K562 (cell line): ENCODE measurements around the gene MYBPHL. TPM values are rescaled to one million over a fixed set of nuclear protein-coding genes. Genes with fewer than 3 reads are reported as not detected.

Experiments used
- ASH1L ChIP-seq: fragments of 450-650 bp; IDR thresholded peaks from 2 replicates; pipeline ENCODE4 v1.6.1; 2018; ENCODE audit warnings: borderline replicate concordance, mild to moderate bottlenecking, low read depth; ENCODE audit not compliant: partially characterized antibody
- CBX8 ChIP-seq: fragments of 200-600 bp; sonication (generic); IDR thresholded peaks from 2 replicates; pipeline ENCODE4 v1.6.1; 2012; ENCODE audit warnings: borderline replicate concordance, mixed run types, low read depth, mild to moderate bottlenecking, moderate library complexity, mixed read lengths, low read length, control low read depth, inconsistent platforms; ENCODE audit not compliant: poor library complexity, severe bottlenecking; ENCODE audit errors: extremely low read depth
- CEBPG ChIP-seq, 3 experiments: fragments of 200-800 bp in 1 of 3; sonication (Bioruptor generic) in 1 of 3; sonication (generic) in 1 of 3; formaldehyde crosslinking in 1 of 3; IDR thresholded peaks in 2 of 3; conservative IDR thresholded peaks in 1 of 3; 2 replicates each; pipeline versions ENCODE4 v1.6.1 to v1.8.0; 2016 to 2022; ENCODE audit warnings: missing compliant biosample characterization in 2 of 3, missing genetic modification characterization in 2 of 3, mild to moderate bottlenecking in 1 of 3, missing genetic modification reagents in 1 of 3
- FOS ChIP-seq: IDR thresholded peaks from 3 replicates; pipeline ENCODE4 v1.6.1; 2011; ENCODE audit not compliant: insufficient read length; ENCODE audit errors: extremely low read depth
- IRF2 ChIP-seq: sonication (generic); formaldehyde crosslinking; IDR thresholded peaks from 2 replicates; pipeline ENCODE4 v1.8.1; 2022; ENCODE audit warnings: mild to moderate bottlenecking, missing genetic modification reagents
- KAT2B ChIP-seq: IDR thresholded peaks from one replicate; pipeline ENCODE4 v1.6.1; 2012; ENCODE audit warnings: low read depth, mild to moderate bottlenecking, control low read depth, inconsistent platforms, low read length, moderate library complexity
- KDM2B ChIP-seq: fragments of 250-450 bp; sonication (Bioruptor Pico); IDR thresholded peaks from 2 replicates; pipeline ENCODE4 v1.8.0; 2021; ENCODE audit warnings: mild to moderate bottlenecking, moderate library complexity
- NCOA6 ChIP-seq: fragments of 450-650 bp; IDR thresholded peaks from 2 replicates; pipeline ENCODE4 v1.6.1; 2017; ENCODE audit warnings: mild to moderate bottlenecking
- WHSC1 ChIP-seq: IDR thresholded peaks from one replicate; pipeline ENCODE4 v1.6.1; 2012; ENCODE audit warnings: low read length, control low read depth, inconsistent platforms
- ZNF175 ChIP-seq: fragments of 200-800 bp; sonication (Bioruptor generic); IDR thresholded peaks from 2 replicates; pipeline ENCODE4 v1.6.1; 2016; ENCODE audit warnings: low read depth, mild to moderate bottlenecking, missing genetic modification characterization, missing compliant biosample characterization
- ZNF184 ChIP-seq: sonication (generic); formaldehyde crosslinking; IDR thresholded peaks from 2 replicates; pipeline ENCODE4 v1.5.0; 2020; ENCODE audit warnings: missing genetic modification reagents
- polyA plus RNA-seq, 8 experiments: library from polyadenylated mRNA; depleted of rRNA in 4 of 8; stranded (reverse) in 5 of 8; unstranded in 3 of 8; fragments of >200 nt; fragmentation: Nextera tagmentation in 2 of 8; fragmentation: Illumina TruSeq in 1 of 8; extraction: Ambion mirVana in 2 of 8; extraction: Trizol in 1 of 8; gene quantifications; 2 replicates each; pipeline versions ENCODE4 v1.2.1 to v1.2.3, GENCODE V29; 2011 to 2014; ENCODE audit warnings: inconsistent platforms in 1 of 8, missing spikeins in 1 of 8
- total RNA-seq, 7 experiments: library from RNA; depleted of rRNA in 6 of 7; stranded (reverse); fragments of >200 nt in 6 of 7; fragmentation: Illumina TruSeq in 2 of 7; extraction: Trizol in 2 of 7; gene quantifications; 2 replicates each; pipeline versions ENCODE4 v1.2.1 to v1.2.3, GENCODE V29; 2011 to 2021; ENCODE audit warnings: low replicate concordance in 1 of 7
- TF ChIP-seq, protein P1 (sequence below): fragments of 450-650 bp; IDR thresholded peaks from 2 replicates; pipeline ENCODE4 v1.6.1; 2016; ENCODE audit warnings: low read depth
- TF ChIP-seq, protein P2 (sequence below), 2 experiments: fragments of 250-450 bp in 1 of 2; fragments of 450-650 bp in 1 of 2; sonication (Bioruptor Pico) in 1 of 2; IDR thresholded peaks; 2 replicates each; pipeline versions ENCODE4 v1.6.1 to v1.8.0; 2016 to 2021; ENCODE audit warnings: mild to moderate bottlenecking in 2 of 2, moderate library complexity in 2 of 2, missing compliant biosample characterization in 1 of 2, missing genetic modification characterization in 1 of 2
- TF ChIP-seq, protein P3 (sequence below): sonication (generic); formaldehyde crosslinking; IDR thresholded peaks from 2 replicates; pipeline ENCODE4 v1.8.0; 2022; ENCODE audit warnings: missing genetic modification reagents, mild to moderate bottlenecking, borderline replicate concordance

MYBPHL gene
- total and polyA plus RNA-seq, 9 of the 15 experiments (the other 6 are each of a cell fraction or from before 2014, with no cell fraction given): 0.20 to 1.9 (median 0.33) TPM

DNA sequence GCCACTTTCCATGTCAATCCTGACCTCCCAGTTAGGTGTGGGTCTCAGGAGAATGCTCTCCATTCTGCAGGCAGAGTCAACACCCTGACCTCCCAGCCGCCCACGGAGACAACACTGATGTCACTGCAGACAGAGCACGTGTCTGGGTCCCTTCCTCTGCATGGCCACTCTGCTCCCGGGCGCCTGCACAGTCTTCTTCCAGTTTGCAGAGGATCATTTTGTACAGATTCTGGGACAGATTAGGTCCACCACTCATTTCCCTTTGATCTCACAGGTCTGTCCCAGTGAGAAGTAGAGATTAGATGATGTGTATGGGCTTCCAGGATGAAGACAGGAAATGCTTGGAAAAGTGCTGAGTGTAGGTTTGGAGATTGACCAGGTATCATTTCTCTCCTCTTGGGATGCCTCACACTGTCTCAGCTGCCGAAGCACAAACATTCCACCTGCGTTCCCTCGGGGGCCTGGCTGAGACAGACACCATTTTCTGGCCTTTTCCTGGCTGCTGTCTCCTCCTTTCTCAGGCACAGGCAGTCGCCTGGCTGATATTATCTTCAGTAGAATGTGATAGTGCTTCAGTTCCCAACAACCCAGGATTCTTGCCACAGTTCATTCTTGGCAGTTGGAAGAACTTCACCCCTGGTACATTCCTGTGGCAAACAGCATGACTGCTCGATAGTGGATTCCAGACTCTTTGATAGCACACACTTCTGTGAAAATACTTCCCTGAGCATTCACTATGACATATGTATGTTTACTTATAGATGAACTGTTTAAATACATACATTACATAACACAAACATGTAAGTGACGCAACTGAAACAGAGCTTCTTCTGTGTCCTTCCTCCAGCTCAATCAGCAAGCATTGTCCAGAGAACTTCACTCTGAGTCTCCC, 7.9 kb downstream of the MYBPHL start (continued):
- TF ChIP-seq CEBPG (CRISPR knock-in tag; IDR thresholded peaks at IDR 0.05) (no peak), CEBPG (tag; conservative IDR thresholded peaks at IDR 0.05 in 1 of 2, IDR thresholded peaks at IDR 0.05 in 1 of 2) (peak; percentile 71 to 80), WHSC1 (no peak), KAT2B (no peak), NCOA6 (no peak), CBX8 (no peak), FOS (no peak), ASH1L (no peak), IRF2 (CRISPR knock-in tag) (no peak), ZNF184 (CRISPR knock-in tag) (no peak), ZNF175 (CRISPR knock-in tag) (peak; percentile 81; the same call in 1 of the 2 replicates), KDM2B (CRISPR knock-in tag) (no peak)
- TF ChIP-seq, protein P1, sequence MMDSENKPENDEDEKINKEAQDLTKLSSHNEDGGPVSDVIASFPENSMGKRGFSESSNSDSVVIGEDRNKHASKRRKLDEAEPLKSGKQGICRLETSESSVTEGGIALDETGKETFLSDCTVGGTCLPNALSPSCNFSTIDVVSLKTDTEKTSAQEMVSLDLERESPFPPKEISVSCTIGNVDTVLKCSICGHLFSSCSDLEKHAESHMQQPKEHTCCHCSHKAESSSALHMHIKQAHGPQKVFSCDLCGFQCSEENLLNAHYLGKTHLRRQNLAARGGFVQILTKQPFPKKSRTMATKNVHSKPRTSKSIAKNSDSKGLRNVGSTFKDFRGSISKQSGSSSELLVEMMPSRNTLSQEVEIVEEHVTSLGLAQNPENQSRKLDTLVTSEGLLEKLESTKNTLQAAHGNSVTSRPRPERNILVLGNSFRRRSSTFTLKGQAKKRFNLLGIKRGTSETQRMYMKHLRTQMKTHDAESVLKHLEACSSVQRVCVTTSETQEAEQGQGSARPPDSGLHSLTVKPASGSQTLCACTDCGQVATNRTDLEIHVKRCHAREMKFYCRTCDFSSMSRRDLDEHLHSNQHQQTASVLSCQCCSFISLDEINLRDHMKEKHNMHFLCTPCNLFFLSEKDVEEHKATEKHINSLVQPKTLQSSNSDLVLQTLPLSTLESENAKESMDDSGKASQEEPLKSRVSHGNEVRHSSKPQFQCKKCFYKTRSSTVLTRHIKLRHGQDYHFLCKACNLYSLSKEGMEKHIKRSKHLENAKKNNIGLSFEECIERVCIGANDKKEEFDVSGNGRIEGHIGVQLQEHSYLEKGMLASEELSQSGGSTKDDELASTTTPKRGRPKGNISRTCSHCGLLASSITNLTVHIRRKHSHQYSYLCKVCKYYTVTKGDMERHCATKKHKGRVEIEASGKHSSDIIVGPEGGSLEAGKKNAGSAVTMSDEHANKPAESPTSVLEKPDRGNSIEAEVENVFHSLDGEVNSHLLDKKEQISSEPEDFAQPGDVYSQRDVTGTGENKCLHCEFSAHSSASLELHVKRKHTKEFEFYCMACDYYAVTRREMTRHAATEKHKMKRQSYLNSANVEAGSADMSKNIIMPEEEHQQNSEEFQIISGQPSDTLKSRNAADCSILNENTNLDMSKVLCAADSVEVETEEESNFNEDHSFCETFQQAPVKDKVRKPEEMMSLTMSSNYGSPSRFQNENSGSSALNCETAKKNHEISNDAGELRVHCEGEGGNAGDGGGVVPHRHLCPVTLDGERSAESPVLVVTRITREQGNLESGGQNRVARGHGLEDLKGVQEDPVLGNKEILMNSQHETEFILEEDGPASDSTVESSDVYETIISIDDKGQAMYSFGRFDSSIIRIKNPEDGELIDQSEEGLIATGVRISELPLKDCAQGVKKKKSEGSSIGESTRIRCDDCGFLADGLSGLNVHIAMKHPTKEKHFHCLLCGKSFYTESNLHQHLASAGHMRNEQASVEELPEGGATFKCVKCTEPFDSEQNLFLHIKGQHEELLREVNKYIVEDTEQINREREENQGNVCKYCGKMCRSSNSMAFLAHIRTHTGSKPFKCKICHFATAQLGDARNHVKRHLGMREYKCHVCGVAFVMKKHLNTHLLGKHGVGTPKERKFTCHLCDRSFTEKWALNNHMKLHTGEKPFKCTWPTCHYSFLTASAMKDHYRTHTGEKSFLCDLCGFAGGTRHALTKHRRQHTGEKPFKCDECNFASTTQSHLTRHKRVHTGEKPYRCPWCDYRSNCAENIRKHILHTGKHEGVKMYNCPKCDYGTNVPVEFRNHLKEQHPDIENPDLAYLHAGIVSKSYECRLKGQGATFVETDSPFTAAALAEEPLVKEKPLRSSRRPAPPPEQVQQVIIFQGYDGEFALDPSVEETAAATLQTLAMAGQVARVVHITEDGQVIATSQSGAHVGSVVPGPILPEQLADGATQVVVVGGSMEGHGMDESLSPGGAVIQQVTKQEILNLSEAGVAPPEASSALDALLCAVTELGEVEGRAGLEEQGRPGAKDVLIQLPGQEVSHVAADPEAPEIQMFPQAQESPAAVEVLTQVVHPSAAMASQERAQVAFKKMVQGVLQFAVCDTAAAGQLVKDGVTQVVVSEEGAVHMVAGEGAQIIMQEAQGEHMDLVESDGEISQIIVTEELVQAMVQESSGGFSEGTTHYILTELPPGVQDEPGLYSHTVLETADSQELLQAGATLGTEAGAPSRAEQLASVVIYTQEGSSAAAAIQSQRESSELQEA: no peak
- TF ChIP-seq, protein P2, sequence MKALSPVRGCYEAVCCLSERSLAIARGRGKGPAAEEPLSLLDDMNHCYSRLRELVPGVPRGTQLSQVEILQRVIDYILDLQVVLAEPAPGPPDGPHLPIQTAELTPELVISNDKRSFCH (CRISPR knock-in tag; IDR thresholded peaks at IDR 0.05): no peak
- TF ChIP-seq, protein P2 (tag; IDR thresholded peaks at IDR 0.05): peak; percentile 68
- TF ChIP-seq, protein P3, sequence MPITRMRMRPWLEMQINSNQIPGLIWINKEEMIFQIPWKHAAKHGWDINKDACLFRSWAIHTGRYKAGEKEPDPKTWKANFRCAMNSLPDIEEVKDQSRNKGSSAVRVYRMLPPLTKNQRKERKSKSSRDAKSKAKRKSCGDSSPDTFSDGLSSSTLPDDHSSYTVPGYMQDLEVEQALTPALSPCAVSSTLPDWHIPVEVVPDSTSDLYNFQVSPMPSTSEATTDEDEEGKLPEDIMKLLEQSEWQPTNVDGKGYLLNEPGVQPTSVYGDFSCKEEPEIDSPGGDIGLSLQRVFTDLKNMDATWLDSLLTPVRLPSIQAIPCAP: no peak
